ENCODE measurements around the gene TSPOAP1. TPM values are rescaled to one million over a fixed set of nuclear protein-coding genes. Genes with fewer than 3 reads are reported as not detected.

TSPOAP1 gene
- total and polyA plus RNA-seq, 2 of the 13 experiments (the other 11 are each of a cell fraction or from before 2014, with no cell fraction given): not detected

DNA sequence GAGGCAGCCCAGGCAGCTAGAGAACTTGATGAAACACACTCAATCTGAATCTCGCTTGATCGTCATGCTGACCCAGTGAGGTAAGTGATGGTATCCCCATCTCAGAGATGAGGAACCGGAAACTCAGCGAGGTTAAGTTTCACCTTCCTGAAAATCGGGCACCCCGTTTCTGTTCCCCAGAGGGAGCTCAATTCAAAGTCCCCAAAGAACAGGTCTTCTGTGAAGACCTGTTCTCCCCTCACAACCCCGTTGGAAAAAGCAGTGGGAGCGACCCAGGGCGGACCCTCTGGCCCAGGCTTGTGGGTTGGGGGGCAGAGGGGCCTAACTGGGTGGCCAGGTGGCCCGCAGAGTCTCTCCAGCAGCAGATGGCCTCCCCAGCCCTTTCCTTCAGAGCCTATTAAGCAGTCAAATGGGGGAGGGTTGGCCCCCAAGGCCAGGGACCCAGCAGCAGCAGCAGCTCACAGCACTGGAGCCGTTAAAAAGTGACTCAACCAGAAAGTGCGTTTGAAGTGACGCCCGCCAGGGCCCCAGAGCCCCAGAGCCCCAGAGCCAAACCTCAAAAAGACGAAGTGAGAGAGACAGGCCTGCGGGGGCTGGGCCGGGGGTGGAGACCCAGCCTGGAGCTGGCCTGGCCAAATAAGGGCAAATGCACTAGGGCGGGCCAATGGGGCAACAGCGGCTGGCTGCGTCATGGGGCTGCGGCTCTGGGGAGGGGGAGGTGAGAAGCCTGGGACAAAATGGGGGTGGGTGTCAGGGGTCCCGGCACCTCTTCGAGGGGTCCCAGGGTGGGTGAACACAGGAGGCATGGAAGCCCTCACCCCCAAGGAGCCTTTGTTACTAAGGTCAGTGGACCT, 9.2 kb upstream of the TSPOAP1 start (continued):
- TF ChIP-seq, protein P1, sequence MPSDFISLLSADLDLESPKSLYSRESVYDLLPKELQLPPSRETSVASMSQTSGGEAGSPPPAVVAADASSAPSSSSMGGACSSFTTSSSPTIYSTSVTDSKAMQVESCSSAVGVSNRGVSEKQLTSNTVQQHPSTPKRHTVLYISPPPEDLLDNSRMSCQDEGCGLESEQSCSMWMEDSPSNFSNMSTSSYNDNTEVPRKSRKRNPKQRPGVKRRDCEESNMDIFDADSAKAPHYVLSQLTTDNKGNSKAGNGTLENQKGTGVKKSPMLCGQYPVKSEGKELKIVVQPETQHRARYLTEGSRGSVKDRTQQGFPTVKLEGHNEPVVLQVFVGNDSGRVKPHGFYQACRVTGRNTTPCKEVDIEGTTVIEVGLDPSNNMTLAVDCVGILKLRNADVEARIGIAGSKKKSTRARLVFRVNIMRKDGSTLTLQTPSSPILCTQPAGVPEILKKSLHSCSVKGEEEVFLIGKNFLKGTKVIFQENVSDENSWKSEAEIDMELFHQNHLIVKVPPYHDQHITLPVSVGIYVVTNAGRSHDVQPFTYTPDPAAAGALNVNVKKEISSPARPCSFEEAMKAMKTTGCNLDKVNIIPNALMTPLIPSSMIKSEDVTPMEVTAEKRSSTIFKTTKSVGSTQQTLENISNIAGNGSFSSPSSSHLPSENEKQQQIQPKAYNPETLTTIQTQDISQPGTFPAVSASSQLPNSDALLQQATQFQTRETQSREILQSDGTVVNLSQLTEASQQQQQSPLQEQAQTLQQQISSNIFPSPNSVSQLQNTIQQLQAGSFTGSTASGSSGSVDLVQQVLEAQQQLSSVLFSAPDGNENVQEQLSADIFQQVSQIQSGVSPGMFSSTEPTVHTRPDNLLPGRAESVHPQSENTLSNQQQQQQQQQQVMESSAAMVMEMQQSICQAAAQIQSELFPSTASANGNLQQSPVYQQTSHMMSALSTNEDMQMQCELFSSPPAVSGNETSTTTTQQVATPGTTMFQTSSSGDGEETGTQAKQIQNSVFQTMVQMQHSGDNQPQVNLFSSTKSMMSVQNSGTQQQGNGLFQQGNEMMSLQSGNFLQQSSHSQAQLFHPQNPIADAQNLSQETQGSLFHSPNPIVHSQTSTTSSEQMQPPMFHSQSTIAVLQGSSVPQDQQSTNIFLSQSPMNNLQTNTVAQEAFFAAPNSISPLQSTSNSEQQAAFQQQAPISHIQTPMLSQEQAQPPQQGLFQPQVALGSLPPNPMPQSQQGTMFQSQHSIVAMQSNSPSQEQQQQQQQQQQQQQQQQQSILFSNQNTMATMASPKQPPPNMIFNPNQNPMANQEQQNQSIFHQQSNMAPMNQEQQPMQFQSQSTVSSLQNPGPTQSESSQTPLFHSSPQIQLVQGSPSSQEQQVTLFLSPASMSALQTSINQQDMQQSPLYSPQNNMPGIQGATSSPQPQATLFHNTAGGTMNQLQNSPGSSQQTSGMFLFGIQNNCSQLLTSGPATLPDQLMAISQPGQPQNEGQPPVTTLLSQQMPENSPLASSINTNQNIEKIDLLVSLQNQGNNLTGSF (CRISPR knock-in tag; IDR thresholded peaks at IDR 0.05): no peak
- no peak for TF ChIP-seq MLLT10 (CRISPR knock-in tag; IDR thresholded peaks at IDR 0.05)
- peak; percentile 13; the same call in 1 of the 2 replicates for TF ChIP-seq MED1 (CRISPR knock-in tag; IDR thresholded peaks at IDR 0.05)
- no peak for TF ChIP-seq JARID2 (CRISPR knock-in tag; IDR thresholded peaks at IDR 0.05; ENCODE audit: insufficient replicate concordance)
- TF ChIP-seq, protein P2, sequence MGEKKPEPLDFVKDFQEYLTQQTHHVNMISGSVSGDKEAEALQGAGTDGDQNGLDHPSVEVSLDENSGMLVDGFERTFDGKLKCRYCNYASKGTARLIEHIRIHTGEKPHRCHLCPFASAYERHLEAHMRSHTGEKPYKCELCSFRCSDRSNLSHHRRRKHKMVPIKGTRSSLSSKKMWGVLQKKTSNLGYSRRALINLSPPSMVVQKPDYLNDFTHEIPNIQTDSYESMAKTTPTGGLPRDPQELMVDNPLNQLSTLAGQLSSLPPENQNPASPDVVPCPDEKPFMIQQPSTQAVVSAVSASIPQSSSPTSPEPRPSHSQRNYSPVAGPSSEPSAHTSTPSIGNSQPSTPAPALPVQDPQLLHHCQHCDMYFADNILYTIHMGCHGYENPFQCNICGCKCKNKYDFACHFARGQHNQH (CRISPR knock-in tag; IDR thresholded peaks at IDR 0.05): peak; percentile 53; the same call in 1 of the 2 replicates
- no peak for TF ChIP-seq ZNF367 (CRISPR knock-in tag; IDR thresholded peaks at IDR 0.05; ENCODE audit: borderline replicate concordance)
- TF ChIP-seq ZNF136 (CRISPR knock-in tag; IDR thresholded peaks at IDR 0.05; ENCODE audit: low read depth): no peak
- peak; percentile 76 for TF ChIP-seq ZFP36 (IDR thresholded peaks at IDR 0.05; ENCODE audit: borderline replicate concordance, low read depth, low read length, partially characterized antibody)
- peak; percentile 27; the same call in 1 of the 2 replicates for TF ChIP-seq ZBTB21 (CRISPR knock-in tag; IDR thresholded peaks at IDR 0.05)
- TF ChIP-seq ZNF331 (CRISPR knock-in tag; IDR thresholded peaks at IDR 0.05): no peak
- peak; percentile 71 for TF ChIP-seq SRSF1 (optimal IDR thresholded peaks at IDR 0.05; ENCODE audit: low read depth, low read length)
- no peak for TF ChIP-seq ZNF382 (CRISPR knock-in tag; IDR thresholded peaks at IDR 0.05; ENCODE audit: borderline replicate concordance)
- no peak for TF ChIP-seq ARNT (IDR thresholded peaks at IDR 0.05)
- no peak for TF ChIP-seq ZNF616 (CRISPR knock-in tag; IDR thresholded peaks at IDR 0.05; ENCODE audit: low read depth)
- peak; percentile 93 for TF ChIP-seq AGO2 (optimal IDR thresholded peaks at IDR 0.05; ENCODE audit: low read depth, low read length)
- no peak for TF ChIP-seq KMT2A (CRISPR knock-in tag; IDR thresholded peaks at IDR 0.05)
- TF ChIP-seq, protein P3, sequence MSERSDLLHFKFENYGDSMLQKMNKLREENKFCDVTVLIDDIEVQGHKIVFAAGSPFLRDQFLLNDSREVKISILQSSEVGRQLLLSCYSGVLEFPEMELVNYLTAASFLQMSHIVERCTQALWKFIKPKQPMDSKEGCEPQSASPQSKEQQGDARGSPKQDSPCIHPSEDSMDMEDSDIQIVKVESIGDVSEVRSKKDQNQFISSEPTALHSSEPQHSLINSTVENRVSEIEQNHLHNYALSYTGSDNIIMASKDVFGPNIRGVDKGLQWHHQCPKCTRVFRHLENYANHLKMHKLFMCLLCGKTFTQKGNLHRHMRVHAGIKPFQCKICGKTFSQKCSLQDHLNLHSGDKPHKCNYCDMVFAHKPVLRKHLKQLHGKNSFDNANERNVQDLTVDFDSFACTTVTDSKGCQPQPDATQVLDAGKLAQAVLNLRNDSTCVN (CRISPR knock-in tag; IDR thresholded peaks at IDR 0.05; ENCODE audit: borderline replicate concordance): peak; percentile 41; the same call in 1 of the 2 replicates
- TF ChIP-seq, protein P4, sequence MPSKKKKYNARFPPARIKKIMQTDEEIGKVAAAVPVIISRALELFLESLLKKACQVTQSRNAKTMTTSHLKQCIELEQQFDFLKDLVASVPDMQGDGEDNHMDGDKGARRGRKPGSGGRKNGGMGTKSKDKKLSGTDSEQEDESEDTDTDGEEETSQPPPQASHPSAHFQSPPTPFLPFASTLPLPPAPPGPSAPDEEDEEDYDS (CRISPR knock-in tag; IDR thresholded peaks at IDR 0.05): 0 out of 2 replicates have a peak, but pooled peaks have one; percentile 33
- peak; percentile 67; the same call in 1 of the 2 replicates for TF ChIP-seq ZNF501 (CRISPR knock-in tag; IDR thresholded peaks at IDR 0.05)
- TF ChIP-seq ZNF83 (CRISPR knock-in tag; IDR thresholded peaks at IDR 0.05; ENCODE audit: borderline replicate concordance): no peak
- TF ChIP-seq PRMT3 (CRISPR knock-in tag; IDR thresholded peaks at IDR 0.05; ENCODE audit: borderline replicate concordance, low read depth): no peak
- no peak for TF ChIP-seq ZNF652 (CRISPR knock-in tag; IDR thresholded peaks at IDR 0.05; ENCODE audit: borderline replicate concordance, low read depth)

Data from HepG2 (cell line).